H1 (cell line): ENCODE data around the gene CAMK1G. TPM values are rescaled to one million over a fixed set of nuclear protein-coding genes. Genes with fewer than 3 reads are reported as not detected.

Source experiments
- CTCF ChIA-PET: fragments of 300-600 bp; sonication (Branson Sonifier 250); formaldehyde crosslinking; loops from one replicate; lab custom pipeline; 2021; ENCODE audit not compliant: partially characterized antibody; lab: Charles Lee
- POLR2A ChIA-PET: fragments of 300-600 bp; sonication (Branson Sonifier 250); formaldehyde crosslinking; loops from one replicate; lab custom pipeline; 2021; ENCODE audit warnings: inconsistent platforms; ENCODE audit not compliant: partially characterized antibody; lab: Charles Lee
- DNase-seq, 2 experiments: peaks; one replicate each; pipeline versions ENCODE4 v3.0.0 to v3.0.0-alpha.2; 2010 to 2022; ENCODE audit warnings: low spot score in 2 of 2, low read depth in 1 of 2, mixed read lengths in 1 of 2
- FAIRE-seq: peaks from 2 replicates; lab custom pipeline; 2011; peaks lifted over from hg19 to GRCh38; lab: Jason Lieb, UNC
- H2AFZ ChIP-seq: 2 replicates; pipeline ENCODE4 v1.8.1; 2012; ENCODE audit warnings: low read length, inconsistent platforms
- H2AK5ac ChIP-seq: 2 replicates; pipeline ENCODE4 v1.6.1; 2013; ENCODE audit warnings: low read depth, low read length
- H2BK120ac ChIP-seq: replicated peaks from 2 replicates; pipeline ENCODE3; 2013; ENCODE audit warnings: low read depth, low read length, inconsistent platforms
- H2BK12ac ChIP-seq: 2 replicates; pipeline ENCODE4 v1.6.1; 2013; ENCODE audit warnings: low read depth, low read length
- H2BK15ac ChIP-seq: 2 replicates; pipeline ENCODE4 v1.6.1; 2013; ENCODE audit warnings: low read length
- H2BK20ac ChIP-seq: 2 replicates; pipeline ENCODE4 v1.6.1; 2013; ENCODE audit warnings: low read length
- H2BK5ac ChIP-seq: 2 replicates; pipeline ENCODE4 v1.6.1; 2013; ENCODE audit warnings: low read depth, low read length
- H3K14ac ChIP-seq: 2 replicates; pipeline ENCODE4 v1.6.1; 2013; ENCODE audit warnings: inconsistent platforms; ENCODE audit not compliant: insufficient read length
- H3K18ac ChIP-seq: 2 replicates; pipeline ENCODE4 v1.6.1; 2013; ENCODE audit warnings: low read length; ENCODE audit errors: extremely low read depth
- H3K23ac ChIP-seq: 2 replicates; pipeline ENCODE4 v1.6.1; 2013; ENCODE audit warnings: inconsistent platforms; ENCODE audit not compliant: insufficient read length
- H3K23me2 ChIP-seq: 2 replicates; pipeline ENCODE4 v1.6.1; 2013; ENCODE audit warnings: low read depth, low read length
- H3K27ac ChIP-seq: 2 replicates; pipeline ENCODE4 v1.6.1; 2011; ENCODE audit warnings: low read depth, low read length, inconsistent platforms
- H3K27me3 ChIP-seq, 4 experiments: replicated peaks in 1 of 4; 1 replicate in 1 of 4; 2 replicates in 3 of 4; pipeline versions ENCODE4 v1.6.1 to v1.8.1; 2011 to 2013; ENCODE audit warnings: low read length in 3 of 4, mild to moderate bottlenecking in 3 of 4, inconsistent platforms in 2 of 4, mixed read lengths in 2 of 4, moderate library complexity in 1 of 4; ENCODE audit not compliant: control insufficient read depth in 3 of 4, insufficient read depth in 3 of 4; ENCODE audit errors: extremely low read depth in 1 of 4
- H3K36me3 ChIP-seq, 4 experiments: 2 replicates each; pipeline versions ENCODE4 v1.6.1 to v1.8.1; 2011 to 2013; ENCODE audit warnings: mild to moderate bottlenecking in 4 of 4, low read length in 3 of 4, moderate library complexity in 2 of 4, control low read depth in 1 of 4, inconsistent platforms in 1 of 4; ENCODE audit not compliant: insufficient read depth in 4 of 4, control insufficient read depth in 2 of 4
- H3K4ac ChIP-seq: replicated peaks from 2 replicates; pipeline ENCODE3; 2013; ENCODE audit warnings: low read length, low read depth, mixed read lengths, inconsistent platforms; ENCODE audit not compliant: insufficient read length
- H3K4me1 ChIP-seq, 4 experiments: replicated peaks in 1 of 4; 1 replicate in 1 of 4; 2 replicates in 3 of 4; pipeline versions ENCODE4 v1.6.1 to v1.8.1; 2011 to 2013; ENCODE audit warnings: low read length in 3 of 4, inconsistent platforms in 2 of 4, mixed read lengths in 1 of 4; ENCODE audit not compliant: insufficient read depth in 4 of 4, control insufficient read depth in 3 of 4
- H3K4me2 ChIP-seq, 2 experiments: 2 replicates each; pipeline versions ENCODE4 v1.6.1 to v1.8.1; 2011 to 2013; ENCODE audit warnings: low read depth in 2 of 2, low read length in 2 of 2, control low read depth in 1 of 2, inconsistent platforms in 1 of 2, mild to moderate bottlenecking in 1 of 2; ENCODE audit not compliant: insufficient read depth in 1 of 2
- H3K4me3 ChIP-seq, 4 experiments: fragments of 200-600, 300-600 bp in 1 of 4; sonication (generic), shearing (Covaris generic), sonication (Bioruptor Twin) in 1 of 4; 2 replicates each; pipeline versions ENCODE4 v1.5.1 to v1.8.1; 2011 to 2016; ENCODE audit warnings: low read length in 4 of 4, low read depth in 3 of 4, control low read depth in 2 of 4, inconsistent platforms in 2 of 4, mild to moderate bottlenecking in 2 of 4, mixed read lengths in 1 of 4, moderate library complexity in 1 of 4; ENCODE audit not compliant: insufficient read depth in 2 of 4; ENCODE audit errors: extremely low read depth in 1 of 4
- H3K56ac ChIP-seq: replicated peaks from 2 replicates; pipeline ENCODE3; 2013; ENCODE audit warnings: low read depth, mild to moderate bottlenecking, mixed read lengths, low read length, inconsistent platforms; ENCODE audit not compliant: insufficient read length
- H3K79me1 ChIP-seq: 2 replicates; pipeline ENCODE4 v1.6.1; 2013; ENCODE audit warnings: low read depth, low read length, control low read depth
- H3K79me2 ChIP-seq, 2 experiments: 2 replicates each; pipeline versions ENCODE4 v1.6.1 to v1.8.1; 2012 to 2013; ENCODE audit warnings: low read length in 2 of 2, mild to moderate bottlenecking in 2 of 2, inconsistent platforms in 1 of 2; ENCODE audit not compliant: insufficient read depth in 2 of 2, control insufficient read depth in 1 of 2
- H3K9ac ChIP-seq, 4 experiments: replicated peaks in 1 of 4; 1 replicate in 1 of 4; 2 replicates in 3 of 4; pipeline versions ENCODE4 v1.6.1 to v1.8.1; 2011 to 2013; ENCODE audit warnings: low read depth in 3 of 4, low read length in 3 of 4, control low read depth in 2 of 4, mild to moderate bottlenecking in 2 of 4, moderate library complexity in 2 of 4, inconsistent platforms in 1 of 4; ENCODE audit errors: extremely low read depth in 1 of 4
- H3K9me3 ChIP-seq, 2 experiments: 2 replicates each; pipeline versions ENCODE4 v1.6.1 to v1.8.1; 2012 to 2013; ENCODE audit warnings: mild to moderate bottlenecking in 2 of 2, moderate library complexity in 2 of 2, control low read depth in 1 of 2, inconsistent platforms in 1 of 2, low read depth in 1 of 2, low read length in 1 of 2, mixed read lengths in 1 of 2; ENCODE audit not compliant: insufficient read depth in 2 of 2
- H4K20me1 ChIP-seq, 2 experiments: replicated peaks in 1 of 2; 2 replicates each; pipeline versions ENCODE3 to v1.8.1; 2011 to 2013; ENCODE audit warnings: inconsistent platforms in 2 of 2, low read length in 2 of 2, mild to moderate bottlenecking in 1 of 2; ENCODE audit not compliant: insufficient read depth in 2 of 2, control insufficient read depth in 1 of 2
- H4K5ac ChIP-seq: 2 replicates; pipeline ENCODE4 v1.6.1; 2013; ENCODE audit warnings: low read length, low read depth, mixed read lengths, inconsistent platforms; ENCODE audit not compliant: insufficient read length
- H4K8ac ChIP-seq: 2 replicates; pipeline ENCODE4 v1.8.0; 2013; ENCODE audit warnings: mild to moderate bottlenecking, moderate library complexity, low read length, inconsistent platforms; ENCODE audit not compliant: insufficient read depth; ENCODE audit errors: extremely low read depth
- H4K91ac ChIP-seq: replicated peaks from 2 replicates; pipeline ENCODE3; 2013; ENCODE audit warnings: low read length, mixed read lengths, inconsistent platforms; ENCODE audit not compliant: insufficient read length
- CBX8 ChIP-seq: fragments of 300-800, 300-1000 bp; sonication (generic); IDR thresholded peaks from 2 replicates; pipeline ENCODE4 v1.7.1; 2016; ENCODE audit warnings: low read depth, low read length, borderline replicate concordance
- PHF8 ChIP-seq: fragments of 200-600 bp; sonication (generic); conservative IDR thresholded peaks from 2 replicates; pipeline ENCODE4 v1.7.1; 2012; ENCODE audit warnings: low read depth, mild to moderate bottlenecking, inconsistent platforms, low read length, moderate library complexity
- SP2 ChIP-seq: IDR thresholded peaks from 2 replicates; pipeline ENCODE4 v1.6.1; 2012; ENCODE audit warnings: mild to moderate bottlenecking, low read length, inconsistent platforms
- SRF ChIP-seq: IDR thresholded peaks from 2 replicates; pipeline ENCODE4 v1.6.1; 2011; ENCODE audit warnings: mild to moderate bottlenecking, low read depth, low read length, moderate library complexity
- TAF1 ChIP-seq: IDR thresholded peaks from 2 replicates; pipeline ENCODE4 v1.6.1; 2011; ENCODE audit warnings: mild to moderate bottlenecking, low read depth, low read length
- USF2 ChIP-seq: IDR thresholded peaks from 2 replicates; pipeline ENCODE4 v1.6.1; 2011; ENCODE audit warnings: low read length, improper control_type of control experiment
- WGBS, 2 experiments: shearing (Covaris generic) in 1 of 2; methylation state at CpG; one replicate each; pipeline versions ENCODE4 v1.1.6 to v1.1.7; 2013 to 2015; ENCODE audit warnings: low lambda C conversion rate in 2 of 2, mixed read lengths in 2 of 2, inconsistent platforms in 1 of 2, low coverage in 1 of 2, missing lambda C conversion rate in 1 of 2; ENCODE audit not compliant: insufficient replicate concordance in 2 of 2, insufficient coverage in 1 of 2, insufficient read length in 1 of 2; ENCODE audit errors: extremely low coverage in 1 of 2, missing lambda C conversion rate in 1 of 2; 5-methylcytosine and 5-hydroxymethylcytosine counted together
- polyA plus RNA-seq, 7 experiments: library from polyadenylated mRNA; depleted of rRNA in 3 of 7; stranded (reverse) in 5 of 7; unstranded in 2 of 7; fragments of >200 nt in 5 of 7; fragments of 200-250 nt in 2 of 7; gene quantifications; 1 replicate in 5 of 7; 2 replicates in 1 of 7; 4 replicates in 1 of 7; pipeline versions ENCODE4 v1.2.1 to v1.2.3, GENCODE V29; 2011 to 2013; ENCODE audit warnings: missing spikeins in 2 of 7, mixed read lengths in 2 of 7
- total RNA-seq: library from RNA; stranded (reverse); fragmentation: NEBNext Ultra II Directional; extraction: Animal tissue kit (Norgen Biotek cat#: 25700); gene quantifications from 2 replicates; pipeline ENCODE4 v1.2.1, GENCODE V29; 2021

The CAMK1G gene
- total and polyA plus RNA-seq, 2 of the 8 experiments (the other 6 are each of a cell fraction or from before 2014, with no cell fraction given) = 1.00 to 1.0 TPM

DNA sequence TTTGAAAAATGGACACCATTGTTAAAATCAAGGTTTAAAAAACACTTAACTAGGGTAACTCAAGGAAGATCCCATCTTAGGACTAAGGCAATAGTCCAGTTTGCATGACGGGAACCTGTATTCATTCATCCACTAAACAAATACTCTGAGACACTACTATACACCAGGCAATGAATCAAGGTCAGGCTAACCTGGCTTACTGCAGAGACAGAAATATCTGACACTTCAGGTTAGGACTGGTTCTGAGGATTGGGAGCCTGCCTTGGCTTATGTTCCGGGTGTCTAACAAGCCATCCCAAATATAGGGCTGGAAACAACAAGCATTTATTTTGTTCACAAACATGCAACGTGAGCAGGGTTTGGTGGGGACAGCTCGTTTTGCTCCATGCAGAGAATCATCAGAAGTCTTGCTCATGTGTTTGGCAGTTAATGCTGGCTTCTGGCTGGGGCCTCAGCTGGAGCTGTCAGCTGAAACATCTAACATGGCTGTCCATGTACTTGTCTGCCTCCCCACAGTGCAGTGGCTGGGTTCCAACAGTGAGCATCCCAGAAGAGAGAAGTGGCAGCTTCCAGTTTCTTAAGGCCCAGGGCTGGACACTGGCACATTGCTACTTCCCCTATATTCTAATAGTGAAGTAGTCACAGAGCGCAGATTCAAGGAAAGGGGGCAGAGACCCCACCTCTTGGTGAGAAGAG, 37.0 kb upstream of the CAMK1G start:
- 89% methylated on average over 5 of the region's 5 CpGs; no CpG with 5 or more reads in 1 of the 2 experiments for WGBS, 2 experiments
- no peak overlapping the region for H2BK12ac ChIP-seq
- H3K79me2 ChIP-seq = no peaks in the 10 kb centered on the region
- ChIA-PET POLR2A (no interaction called here), CTCF (interaction anchor here (0.7 to 9.5 kb wide), 9 partner anchors 9 to 299 kb away, joined by 3 to 89 read pairs (median 4); no protein-coding TSS in a partner anchor)
- H3K14ac ChIP-seq = no peak overlapping the region
- no peaks in the 10 kb centered on the region; a peak in 1 of 8 replicates for H3K36me3 ChIP-seq
- H4K5ac ChIP-seq = no peak overlapping the region
- no peak overlapping the region for H2BK120ac ChIP-seq
- H3K23ac ChIP-seq = no peak overlapping the region
- no peak overlapping the region for H3K4me2 ChIP-seq
- H3K9me3 ChIP-seq = no peaks in the 10 kb centered on the region
- no peak overlapping the region for H3K4ac ChIP-seq
- peaks cover 0 to 3% (median 1%) of the 10 kb centered on the region in 4 experiments; a peak in 3 of 7 replicates for H3K4me1 ChIP-seq
- no peak overlapping the region for H2BK5ac ChIP-seq
- DNase-seq (no peak), FAIRE-seq (no peak)
- no peak overlapping the region for H2BK20ac ChIP-seq
- no peak for TF ChIP-seq PHF8
- TF ChIP-seq TAF1 = no peak
- no peak for TF ChIP-seq USF2
- TF ChIP-seq SP2 = no peak
- no peak for TF ChIP-seq CBX8
- TF ChIP-seq SRF = no peak
- no peak overlapping the region for H3K18ac ChIP-seq
- no peak overlapping the region for H2AK5ac ChIP-seq
- peaks cover 0 to 2% (median 0%) of the 10 kb centered on the region in 4 experiments; a peak in 2 of 7 replicates for H3K27me3 ChIP-seq
- no peak overlapping the region for H2AFZ ChIP-seq
- H4K8ac ChIP-seq = no peak overlapping the region
- no peak overlapping the region for H3K27ac ChIP-seq
- H2BK15ac ChIP-seq = no peak overlapping the region
- no peak overlapping the region for H3K4me3 ChIP-seq
- H4K20me1 ChIP-seq = no peaks in the 10 kb centered on the region
- no peak overlapping the region for H4K91ac ChIP-seq
- H3K23me2 ChIP-seq = no peaks in the 10 kb centered on the region
- no peaks in the 10 kb centered on the region for H3K79me1 ChIP-seq
- H3K9ac ChIP-seq = no peak overlapping the region
- H3K56ac ChIP-seq = no peak overlapping the region
